ENCODE data around the gene PRSS33. TPM values are rescaled to one million over a fixed set of nuclear protein-coding genes. Genes with fewer than 3 reads are reported as not detected.

PRSS33 gene
- total and polyA plus RNA-seq, 9 of the 15 experiments (the other 6 are each of a cell fraction or from before 2014, with no cell fraction given) = not detected

GRCh38 chr16:2824626-2825025 lies 37.3 kb upstream of the PRSS33 start (continued):
- TF ChIP-seq ZC3H8 (IDR thresholded peaks at IDR 0.05) = no peak

GRCh38 chr16:2822496-2822895 lies 35.1 kb upstream of the PRSS33 start:
- in situ Hi-C loops (cut with MboI) = no loop called here
- FAIRE-seq = peak; percentile 35

More at GRCh38 chr16:2822496-2822895, 35.1 kb upstream of the PRSS33 start:
- Histone ChIP-seq H3K4me1 (replicated peaks in 1 of 2; ENCODE audit: control insufficient read depth in 2 of 2, insufficient read depth in 2 of 2, low read length in 2 of 2) (peaks cover 5 to 47% of the 10 kb centered on the region in 2 experiments; a peak in 4 of 5 replicates), H3K27me3 (ENCODE audit: control insufficient read depth in 2 of 2, insufficient read depth in 2 of 2, low read length in 2 of 2) (peaks cover 4 to 20% of the 10 kb centered on the region in 2 experiments; a peak in 3 of 5 replicates), H3K9me3 (replicated peaks; ENCODE audit: control insufficient read depth, insufficient read depth, low read depth, low read length) (no peaks in the 10 kb centered on the region), H3K9me1 (ENCODE audit: control insufficient read depth, insufficient read depth, low read length) (no peaks in the 10 kb centered on the region), H3K36me3 (ENCODE audit: control insufficient read depth, insufficient read depth, low read length) (peaks cover 32% of the 10 kb centered on the region; the same call in 2 of the 3 replicates), H3K4me2 (ENCODE audit: insufficient read depth, low read length) (no peak overlapping the region), H3K27ac (ENCODE audit: extremely low read depth, low read depth, low read length) (no peak overlapping the region), H3K4me3 (no peak overlapping the region), H3K9ac (ENCODE audit: insufficient read depth in 1 of 2, low read depth in 2 of 2, low read length in 2 of 2) (no peak overlapping the region), H4K20me1 (replicated peaks; ENCODE audit: control insufficient read depth, insufficient read depth, low read length) (0 out of 2 replicates have a peak, but pooled peaks cover 4% of the 10 kb centered on the region), H2AFZ (ENCODE audit: low read depth, low read length) (no peak overlapping the region), H3K79me2 (ENCODE audit: control insufficient read depth, insufficient read depth, low read length) (peaks cover 18% of the 10 kb centered on the region)
- no peak for ATAC-seq
- intact Hi-C loops (cut with micrococcal nuclease) = no loop called here
- DNase-seq (ENCODE audit: extremely low read depth in 1 of 4, low spot score in 3 of 4) = no peak
- WGBS (ENCODE audit: insufficient coverage, low coverage, missing lambda C conversion rate) = 55% methylated on average over 4 of the region's 4 CpGs
- POLR2A ChIA-PET = interaction anchor here (0.6 to 1.1 kb wide), 5 partner anchors 9 to 72 kb away, joined by 3 to 6 read pairs (median 4); no protein-coding TSS in a partner anchor
- CTCF ChIA-PET (ENCODE audit: low intra/inter-chr PET ratio) = no interaction called here
- no peak for TF ChIP-seq ZBTB43 (CRISPR knock-in tag; IDR thresholded peaks at IDR 0.05)
- no peak for TF ChIP-seq CCNT2 (IDR thresholded peaks at IDR 0.05; ENCODE audit: borderline replicate concordance, extremely low read depth, insufficient read length, low read depth, low read length)
- no peak for TF ChIP-seq TGIF2 (CRISPR knock-in tag; IDR thresholded peaks at IDR 0.05)
- TF ChIP-seq ZNF239 (CRISPR knock-in tag; IDR thresholded peaks at IDR 0.05) = no peak
- no peak for TF ChIP-seq RBM17 (IDR thresholded peaks at IDR 0.05; ENCODE audit: borderline replicate concordance, low read depth, low read length)
- TF ChIP-seq MECOM (CRISPR knock-in tag; IDR thresholded peaks at IDR 0.05) = no peak
- no peak for TF ChIP-seq NUFIP1 (IDR thresholded peaks at IDR 0.05; ENCODE audit: partially characterized antibody)
- no TSS peak for BruUV-seq (replicated peaks)

Data from K562 (cell line).